Endothelial cell (in vitro differentiated cells): Measurements from ENCODE around the gene IFT122. TPM values are rescaled to one million over a fixed set of nuclear protein-coding genes. Genes with fewer than 3 reads are reported as not detected.
"Not testable (repeated sequence)": the region's sequence is repeated elsewhere in the genome, so short reads cannot be mapped to it uniquely, and the experiment has no call there.

Experiments used
- DNase-seq: peaks from one replicate; pipeline ENCODE4 v3.0.0; 2021; ENCODE audit warnings: low spot score
- H3K27ac Mint-ChIP-seq: one replicate; pipeline ENCODE4 v1.8.0; 2021; ENCODE audit warnings: mixed read lengths, inconsistent platforms; ENCODE audit not compliant: unreplicated experiment
- H3K27me3 Mint-ChIP-seq: one replicate; pipeline ENCODE4 v1.8.0; 2021; ENCODE audit warnings: mild to moderate bottlenecking, moderate library complexity, mixed read lengths, inconsistent platforms; ENCODE audit not compliant: unreplicated experiment
- H3K36me3 Mint-ChIP-seq: one replicate; pipeline ENCODE4 v1.8.0; 2021; ENCODE audit warnings: mild to moderate bottlenecking, low read depth, mixed read lengths, inconsistent platforms; ENCODE audit not compliant: unreplicated experiment
- H3K4me1 Mint-ChIP-seq: one replicate; pipeline ENCODE4 v1.8.0; 2021; ENCODE audit warnings: mild to moderate bottlenecking, mixed read lengths, inconsistent platforms; ENCODE audit not compliant: unreplicated experiment
- H3K4me3 Mint-ChIP-seq: one replicate; pipeline ENCODE4 v1.8.0; 2021; ENCODE audit warnings: mild to moderate bottlenecking, mixed read lengths, inconsistent platforms; ENCODE audit not compliant: unreplicated experiment
- H3K9me3 Mint-ChIP-seq: one replicate; pipeline ENCODE4 v1.8.0; 2021; ENCODE audit warnings: mixed read lengths, inconsistent platforms; ENCODE audit not compliant: unreplicated experiment
- CTCF ChIP-seq: fragments of 200-600 bp; sonication (generic); IDR thresholded peaks from one replicate; pipeline ENCODE4 v1.5.0; 2021; ENCODE audit warnings: antibody characterized with exemption; ENCODE audit not compliant: unreplicated experiment
- total RNA-seq: library from RNA; stranded (reverse); fragmentation: NEBNext Ultra II Directional; extraction: Animal tissue kit (Norgen Biotek cat#: 25700); gene quantifications from one replicate; pipeline ENCODE4 v1.2.1, GENCODE V29; 2021; ENCODE audit not compliant: unreplicated experiment

IFT122 gene
- total RNA-seq, 1 donor from 2014 or later, result 25.1 TPM

GRCh38 chr3:129486664-129487035, 46.6 kb downstream of the IFT122 start:
- Mint-ChIP-seq H3K27ac (peak overlapping the region; percentile 70), H3K9me3 (no peaks in the 10 kb centered on the region), H3K4me3 (no peak overlapping the region), H3K36me3 (peaks cover 20% of the 10 kb centered on the region), H3K27me3 (peaks cover 7% of the 10 kb centered on the region), H3K4me1 (peaks cover 69% of the 10 kb centered on the region)
- no peak for TF ChIP-seq CTCF
- DNase-seq, result no peak

- no peak for DNase-seq
- Mint-ChIP-seq H3K27ac (no peak overlapping the region), H3K4me3 (no peak overlapping the region), H3K36me3 (peaks cover 18% of the 10 kb centered on the region), H3K27me3 (peaks cover 7% of the 10 kb centered on the region), H3K9me3 (no peaks in the 10 kb centered on the region), H3K4me1 (peaks cover 69% of the 10 kb centered on the region)
- no peak for TF ChIP-seq CTCF
These were observed 47.3 kb downstream of the IFT122 start for GRCh38 chr3:129487183-129487867.

DNA sequence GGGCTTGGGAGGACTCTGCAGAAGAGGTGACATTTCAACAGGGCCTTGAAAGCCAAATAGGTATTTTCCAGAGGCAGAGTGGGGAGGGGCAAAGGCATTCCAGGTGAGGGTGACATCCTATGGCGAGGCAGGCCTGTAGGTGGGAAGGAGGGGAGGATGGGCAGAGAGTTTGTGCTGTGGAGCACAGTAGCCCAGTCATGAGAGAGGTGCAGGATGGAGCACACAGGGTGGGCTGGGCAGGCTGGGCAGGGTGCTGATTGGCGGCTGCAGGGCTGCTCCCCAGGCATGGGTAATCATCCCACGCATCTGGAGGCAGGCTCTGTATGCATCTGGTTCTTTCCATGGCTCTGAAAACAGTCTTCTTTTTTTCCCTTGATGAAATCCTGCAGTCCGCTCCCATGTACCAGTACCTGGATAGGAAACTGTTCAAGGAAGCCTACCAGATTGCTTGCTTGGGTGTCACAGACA, 47.9 kb downstream of the IFT122 start:
- peaks cover 64% of the 10 kb centered on the region for H3K4me1 Mint-ChIP-seq
- H3K9me3 Mint-ChIP-seq, H3K4me3 Mint-ChIP-seq, H3K27me3 Mint-ChIP-seq, H3K27ac Mint-ChIP-seq, DNase-seq: not testable (repeated sequence)
- H3K36me3 Mint-ChIP-seq, result peaks cover 15% of the 10 kb centered on the region

DNA sequence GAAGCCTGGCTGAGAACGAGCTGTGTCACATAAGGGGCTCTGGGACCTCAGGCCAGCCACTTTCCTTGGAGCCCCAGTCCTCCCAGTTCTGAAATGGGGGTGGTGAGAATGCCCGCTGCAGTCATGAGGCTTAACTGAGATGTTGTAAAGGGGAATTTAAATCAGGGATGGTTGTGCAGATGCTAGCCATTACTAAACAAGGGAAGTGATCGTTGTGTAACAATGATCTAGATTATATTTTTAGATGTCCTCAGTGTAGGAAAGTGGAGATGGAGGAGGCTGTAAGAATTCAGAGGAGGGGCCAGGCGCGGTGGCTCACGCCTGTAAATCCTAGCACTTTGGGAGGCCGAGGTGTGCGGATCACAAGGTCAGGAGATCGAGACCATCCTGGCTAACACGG, 49.2 kb downstream of the IFT122 start:
- Mint-ChIP-seq H3K36me3 (peaks cover 12% of the 10 kb centered on the region), H3K27ac (peak overlapping the region; percentile 66), H3K4me1 (peaks cover 73% of the 10 kb centered on the region), H3K4me3 (peak overlapping the region; percentile 60)
- DNase-seq, H3K27me3 Mint-ChIP-seq, H3K9me3 Mint-ChIP-seq: not testable (repeated sequence)

GRCh38 chr3:129490273-129490675, 50.2 kb downstream of the IFT122 start:
- peaks cover 75% of the 10 kb centered on the region for H3K4me1 Mint-ChIP-seq
- peaks cover 7% of the 10 kb centered on the region for H3K27me3 Mint-ChIP-seq
- no peak overlapping the region for H3K4me3 Mint-ChIP-seq
- TF ChIP-seq CTCF, result peak; percentile 64
- H3K36me3 Mint-ChIP-seq, result peaks cover 8% of the 10 kb centered on the region
- peak; percentile 75 for DNase-seq
- peak overlapping the region; percentile 48 for H3K27ac Mint-ChIP-seq
- no peaks in the 10 kb centered on the region for H3K9me3 Mint-ChIP-seq

DNA sequence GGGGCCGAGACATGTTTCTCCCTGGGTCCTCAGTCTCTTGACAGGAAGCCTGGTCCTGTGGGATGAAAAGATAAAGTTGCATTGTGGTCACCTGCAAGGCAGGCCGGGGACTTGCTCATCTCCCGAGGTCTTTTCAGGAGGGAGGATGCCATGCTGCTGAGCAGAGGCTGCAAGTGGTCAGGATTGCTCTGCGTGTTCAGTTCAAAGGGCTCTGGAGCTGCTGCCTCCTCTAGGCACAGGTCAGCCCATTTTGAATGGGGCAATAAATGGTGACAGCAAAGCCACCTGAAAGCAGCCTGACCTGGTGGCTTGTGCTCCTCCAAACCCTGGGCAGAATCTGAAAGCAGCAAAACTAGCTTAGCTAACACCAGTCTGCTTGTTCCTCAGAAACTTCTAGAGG, 51.1 kb downstream of the IFT122 start:
- H3K27ac Mint-ChIP-seq, H3K9me3 Mint-ChIP-seq, DNase-seq, H3K36me3 Mint-ChIP-seq, H3K27me3 Mint-ChIP-seq, H3K4me3 Mint-ChIP-seq: not testable (repeated sequence)
- peaks cover 73% of the 10 kb centered on the region for H3K4me1 Mint-ChIP-seq
